Upper lobe of right lung (tissue), 1 donor: Measurements from ENCODE around the gene CHST10. TPM values are rescaled to one million over a fixed set of nuclear protein-coding genes. Genes with fewer than 3 reads are reported as not detected.
"Not testable (repeated sequence)": the region's sequence is repeated elsewhere in the genome, so short reads cannot be mapped to it uniquely, and the experiment has no call there.

Source experiments
- ATAC-seq: fragments of 200-7000 bp; cut with Tn5 transposase; one replicate; pipeline ENCODE4 v1.9.1; 2020; ENCODE audit warnings: mild to moderate bottlenecking, moderate library complexity
- DNase-seq: peaks from one replicate; pipeline ENCODE4 v3.0.0-alpha.2; 2020
- H3K27ac ChIP-seq: fragments of 200-600 bp; one replicate; pipeline ENCODE4 v1.8.0; 2022
- H3K27me3 ChIP-seq: fragments of 200-600 bp; one replicate; pipeline ENCODE4 v1.8.0; 2022; ENCODE audit warnings: mild to moderate bottlenecking
- H3K36me3 ChIP-seq: fragments of 200-600 bp; one replicate; pipeline ENCODE4 v1.8.0; 2022
- H3K4me1 ChIP-seq: fragments of 200-600 bp; one replicate; pipeline ENCODE4 v1.8.0; 2022
- H3K4me3 ChIP-seq: fragments of 200-600 bp; one replicate; pipeline ENCODE4 v1.8.0; 2022; ENCODE audit warnings: mild to moderate bottlenecking
- H3K9me3 ChIP-seq: fragments of 200-600 bp; one replicate; pipeline ENCODE4 v1.8.0; 2022
- intact Hi-C: fragments of 100-400 bp; cut with DNase I; formaldehyde crosslinking; loops from one replicate; pipeline ENCODE4 v1.11.0; 2022
- total RNA-seq: library from RNA; stranded (reverse); fragmentation: NEBNext Ultra II Directional; extraction: Animal tissue kit (Norgen Biotek cat#: 25700); gene quantifications from one replicate; pipeline ENCODE4 v1.2.1, GENCODE V29; 2021
- TF ChIP-seq, protein P1 (sequence below): fragments of 200-600 bp; IDR thresholded peaks from one replicate; pipeline ENCODE4 v1.8.0; 2022; ENCODE audit warnings: antibody characterized with exemption
- donor health status: DM: no; HTN: yes; CAD: no; lungs with severe emphysema.

Gene CHST10
- total RNA-seq, 1 donor from 2014 or later, result 8.4 TPM

DNA sequence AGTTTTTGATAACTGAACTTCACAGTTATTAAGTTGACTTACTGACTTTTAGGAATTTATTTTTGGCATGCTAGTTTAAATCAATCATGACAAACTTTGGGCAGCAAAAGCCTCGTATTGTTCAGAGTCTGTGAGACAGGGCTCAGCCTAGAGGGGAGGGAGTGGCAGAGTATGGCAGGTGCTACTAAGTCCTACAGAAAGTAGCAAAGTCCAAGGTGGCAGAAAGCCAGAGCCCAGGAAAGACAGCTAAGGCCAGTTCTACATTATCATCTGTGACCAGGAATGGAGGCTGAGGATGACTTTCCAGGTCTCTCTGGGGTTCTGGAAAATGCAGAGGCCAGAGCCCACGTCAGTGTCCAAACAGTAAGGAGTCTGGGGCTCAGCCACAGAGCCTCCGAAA, 34.2 kb downstream of the CHST10 start:
- TF ChIP-seq, protein P1, sequence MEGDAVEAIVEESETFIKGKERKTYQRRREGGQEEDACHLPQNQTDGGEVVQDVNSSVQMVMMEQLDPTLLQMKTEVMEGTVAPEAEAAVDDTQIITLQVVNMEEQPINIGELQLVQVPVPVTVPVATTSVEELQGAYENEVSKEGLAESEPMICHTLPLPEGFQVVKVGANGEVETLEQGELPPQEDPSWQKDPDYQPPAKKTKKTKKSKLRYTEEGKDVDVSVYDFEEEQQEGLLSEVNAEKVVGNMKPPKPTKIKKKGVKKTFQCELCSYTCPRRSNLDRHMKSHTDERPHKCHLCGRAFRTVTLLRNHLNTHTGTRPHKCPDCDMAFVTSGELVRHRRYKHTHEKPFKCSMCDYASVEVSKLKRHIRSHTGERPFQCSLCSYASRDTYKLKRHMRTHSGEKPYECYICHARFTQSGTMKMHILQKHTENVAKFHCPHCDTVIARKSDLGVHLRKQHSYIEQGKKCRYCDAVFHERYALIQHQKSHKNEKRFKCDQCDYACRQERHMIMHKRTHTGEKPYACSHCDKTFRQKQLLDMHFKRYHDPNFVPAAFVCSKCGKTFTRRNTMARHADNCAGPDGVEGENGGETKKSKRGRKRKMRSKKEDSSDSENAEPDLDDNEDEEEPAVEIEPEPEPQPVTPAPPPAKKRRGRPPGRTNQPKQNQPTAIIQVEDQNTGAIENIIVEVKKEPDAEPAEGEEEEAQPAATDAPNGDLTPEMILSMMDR, result no peak
- no peak for DNase-seq
- intact Hi-C loops, result loop anchor here (10.0 kb wide), 1 partner anchor 119 kb away; no protein-coding TSS in a partner anchor
- no peak overlapping the region for H3K4me3 ChIP-seq
- H3K27me3 ChIP-seq, result no peaks in the 10 kb centered on the region
- no peak overlapping the region for H3K27ac ChIP-seq
- ATAC-seq, result peak; percentile 36
- H3K9me3 ChIP-seq, result no peaks in the 10 kb centered on the region
- H3K36me3 ChIP-seq, result no peaks in the 10 kb centered on the region
- peaks cover 4% of the 10 kb centered on the region for H3K4me1 ChIP-seq

DNA sequence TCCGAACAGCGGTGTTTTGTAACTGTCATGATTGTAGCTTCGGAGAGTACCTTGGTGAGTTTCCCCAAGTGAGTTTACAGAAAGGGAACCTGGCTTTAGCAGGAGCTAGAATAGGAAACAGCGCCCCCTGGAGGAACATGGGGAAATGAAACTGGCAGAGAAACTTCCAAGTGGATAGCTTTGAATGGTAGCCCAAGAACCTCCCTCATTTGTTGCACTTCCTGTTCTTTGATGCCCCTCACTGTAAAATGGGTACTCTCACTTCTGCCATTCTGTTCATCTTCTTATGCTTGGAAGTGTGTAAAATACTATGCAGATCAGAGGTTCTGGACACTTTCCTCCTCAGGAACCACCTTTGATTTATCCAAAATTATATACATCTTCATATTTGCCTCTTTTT, 36.2 kb downstream of the CHST10 start:
- no peaks in the 10 kb centered on the region for H3K36me3 ChIP-seq
- H3K4me3 ChIP-seq, result no peak overlapping the region
- H3K4me1 ChIP-seq, result peaks cover 4% of the 10 kb centered on the region
- no peaks in the 10 kb centered on the region for H3K27me3 ChIP-seq
- intact Hi-C loops, result loop anchor here (10.0 kb wide), 1 partner anchor 116 kb away; no protein-coding TSS in a partner anchor
- peak; percentile 70 for DNase-seq
- peak; percentile 92 for ATAC-seq
- H3K9me3 ChIP-seq, result no peaks in the 10 kb centered on the region
- TF ChIP-seq, protein P1, result peak; percentile 87
- H3K27ac ChIP-seq, result no peak overlapping the region

- Histone ChIP-seq H3K27me3 (no peaks in the 10 kb centered on the region), H3K4me1 (peaks cover 4% of the 10 kb centered on the region), H3K9me3 (no peaks in the 10 kb centered on the region), H3K27ac (no peak overlapping the region), H3K4me3 (no peak overlapping the region), H3K36me3 (no peaks in the 10 kb centered on the region)
- ATAC-seq, result no peak
- intact Hi-C loops, result loop anchor here (10.0 kb wide), 1 partner anchor 116 kb away; no protein-coding TSS in a partner anchor
- DNase-seq, result no peak
- TF ChIP-seq, protein P1, result no peak
Measured at GRCh38 chr2:100380681-100381080, 36.8 kb downstream of the CHST10 start.

- TF ChIP-seq, protein P1, result no peak
Measured at GRCh38 chr2:100376836-100377235, 40.6 kb downstream of the CHST10 start.

DNA sequence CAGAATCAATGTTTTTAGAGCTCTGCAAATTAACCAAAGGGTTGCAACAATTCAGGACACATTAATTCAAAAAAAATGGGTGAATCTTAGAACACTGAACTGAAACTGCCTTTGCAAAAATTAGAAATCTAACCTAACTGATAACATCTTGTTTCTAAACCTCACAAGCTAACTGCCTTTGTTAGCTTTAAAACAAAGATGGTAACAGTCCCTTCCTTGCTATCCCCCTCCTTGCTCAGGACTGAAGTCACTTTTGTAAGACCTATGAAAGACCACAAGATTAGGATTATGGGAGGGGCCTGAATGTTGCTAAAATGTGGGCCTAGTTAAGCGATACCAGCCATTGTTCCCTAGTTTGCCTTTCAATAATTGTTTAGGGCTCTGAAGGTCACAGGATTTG, 50.3 kb downstream of the CHST10 start:
- Histone ChIP-seq H3K4me1 (no peaks in the 10 kb centered on the region), H3K9me3 (peaks cover 6% of the 10 kb centered on the region), H3K4me3 (no peak overlapping the region), H3K27ac (no peak overlapping the region), H3K27me3 (no peaks in the 10 kb centered on the region), H3K36me3 (no peaks in the 10 kb centered on the region)
- DNase-seq (no peak), ATAC-seq (no peak)
- TF ChIP-seq, protein P1, result no peak
- intact Hi-C loops, result no loop called here

More at GRCh38 chr2:100376836-100377235, 40.6 kb downstream of the CHST10 start:
- no peaks in the 10 kb centered on the region for H3K36me3 ChIP-seq
- no peaks in the 10 kb centered on the region for H3K4me1 ChIP-seq
- H3K27ac ChIP-seq, result no peak overlapping the region
- intact Hi-C loops, result no loop called here
- no peak for DNase-seq
- ATAC-seq, result no peak
- H3K4me3 ChIP-seq, result no peak overlapping the region
- H3K27me3 ChIP-seq, result no peaks in the 10 kb centered on the region
- H3K9me3 ChIP-seq, result peaks cover 8% of the 10 kb centered on the region

DNA sequence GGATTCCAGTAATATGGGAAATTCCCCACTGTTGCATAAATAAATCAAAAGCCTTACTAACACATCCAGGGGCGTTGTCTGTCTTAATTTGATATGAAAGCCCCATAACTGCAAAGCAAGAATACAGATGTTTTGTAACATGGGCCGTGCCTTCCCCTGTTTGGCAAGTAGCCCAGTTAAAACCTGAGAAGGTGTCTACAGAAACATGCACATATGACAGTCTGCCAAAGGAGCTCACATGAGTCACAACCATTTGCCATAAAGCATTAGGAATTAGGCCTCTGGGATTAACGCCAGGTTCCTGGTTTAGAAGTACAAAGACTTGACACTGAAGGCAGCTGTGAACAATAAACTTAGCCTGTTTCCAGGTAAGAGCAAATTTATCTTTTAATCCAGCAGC, 52.0 kb downstream of the CHST10 start:
- DNase-seq, result no peak
- no peaks in the 10 kb centered on the region for H3K27me3 ChIP-seq

GRCh38 chr2:100362269-100362668, 55.2 kb downstream of the CHST10 start:
- ATAC-seq, H3K27ac ChIP-seq, H3K4me3 ChIP-seq, H3K27me3 ChIP-seq, intact Hi-C loops, H3K4me1 ChIP-seq, H3K9me3 ChIP-seq, DNase-seq, H3K36me3 ChIP-seq: not testable (repeated sequence)

More for the DNA sequence above, 52.0 kb downstream of the CHST10 start:
- ATAC-seq, result no peak
- intact Hi-C loops, result no loop called here
- TF ChIP-seq, protein P1, result no peak
- H3K4me3 ChIP-seq, result no peak overlapping the region
- H3K36me3 ChIP-seq, result no peaks in the 10 kb centered on the region
- H3K4me1 ChIP-seq, result no peaks in the 10 kb centered on the region
- H3K27ac ChIP-seq, result no peak overlapping the region
- no peaks in the 10 kb centered on the region for H3K9me3 ChIP-seq
